ENCODE measurements around the gene SRD5A1.

Gene SRD5A1

DNA sequence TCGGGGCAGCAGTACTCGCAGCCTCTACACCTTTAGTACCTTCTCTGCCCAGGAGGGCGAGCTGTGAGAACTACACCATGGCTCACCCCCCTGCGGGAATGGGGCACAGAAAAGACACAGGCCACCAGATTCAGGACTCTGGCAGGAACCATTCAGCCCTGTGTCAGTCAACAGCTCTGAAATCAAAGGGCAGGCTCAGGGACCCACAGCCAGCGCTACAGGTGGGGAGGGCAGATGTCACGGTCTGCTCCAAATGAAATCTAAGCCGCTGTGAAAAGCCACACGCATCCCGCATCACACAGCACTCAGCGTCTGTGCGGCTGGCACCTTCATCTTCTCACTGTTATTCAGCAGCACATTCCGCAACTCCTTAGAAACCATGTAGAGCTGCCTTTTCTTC is 28.3 kb upstream of the SRD5A1 start:
- no peak for DNase-seq

DNA sequence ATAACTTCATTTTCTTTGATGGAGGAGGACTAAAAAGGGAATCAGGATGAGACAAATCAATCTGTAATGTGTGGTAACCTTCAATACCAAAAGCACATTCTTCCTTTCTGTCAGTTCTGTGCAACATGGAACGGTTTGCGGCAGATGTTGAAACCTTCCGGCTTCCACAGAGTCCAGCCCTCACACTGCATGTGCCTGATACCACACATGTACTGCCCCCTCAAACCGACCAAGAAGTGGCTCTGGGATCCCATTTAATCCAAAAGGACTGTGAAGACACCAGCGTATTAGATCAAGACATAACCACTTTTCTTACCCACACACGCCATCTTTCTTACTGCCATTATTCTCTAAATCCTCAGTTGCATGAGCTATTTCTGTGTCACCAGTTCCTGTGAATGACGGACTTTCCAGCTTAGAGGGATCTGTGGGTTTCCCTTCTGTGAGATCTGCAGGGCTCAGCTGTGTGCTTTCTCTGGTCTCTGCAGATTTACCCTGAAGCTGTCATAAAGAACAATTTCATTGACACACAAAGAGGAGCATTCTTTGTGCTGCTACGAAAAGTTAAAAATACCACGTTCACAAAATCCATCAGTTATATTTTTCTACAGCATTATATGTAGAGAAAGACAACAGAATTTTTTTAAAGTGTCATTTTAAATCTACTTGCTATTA is 26.2 kb upstream of the SRD5A1 start:
- no peak for DNase-seq

DNA sequence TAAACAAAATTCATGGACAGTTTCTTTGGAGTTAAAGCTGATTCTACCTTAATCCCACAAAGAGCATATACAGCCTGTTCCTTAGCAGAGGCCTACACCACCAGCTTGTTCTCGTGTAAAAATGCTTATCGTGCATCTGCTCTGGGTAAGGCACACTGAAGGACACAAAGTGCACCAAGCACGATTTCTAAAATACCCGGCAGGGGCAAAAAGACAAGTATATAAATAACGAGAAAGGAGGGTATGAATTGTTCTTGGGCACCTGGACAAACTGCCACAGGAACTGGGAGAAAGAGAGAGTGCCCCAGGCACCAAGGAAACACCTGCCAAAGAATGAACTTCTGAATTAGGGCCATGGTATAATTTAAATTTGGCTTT is 25.7 kb upstream of the SRD5A1 start:
- DNase-seq: no peak

DNA sequence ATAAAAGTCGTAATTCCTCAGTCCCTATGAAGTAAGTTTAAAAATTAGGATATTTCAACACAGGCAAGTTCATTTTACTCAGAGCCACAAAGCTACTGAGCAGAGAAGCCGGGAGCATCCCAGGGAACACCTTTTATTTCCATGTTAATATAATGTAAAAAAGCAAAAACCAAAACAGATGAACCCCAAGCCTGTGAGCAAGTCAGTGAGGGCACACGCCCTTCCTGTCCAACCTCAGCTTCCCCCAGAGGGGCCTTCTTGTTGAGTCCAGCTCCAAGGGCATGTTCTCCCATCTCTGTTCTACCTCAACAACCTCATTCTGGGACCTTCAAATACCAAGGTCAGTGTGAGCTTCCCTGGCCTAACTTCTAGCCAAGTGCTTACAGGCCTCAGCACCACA is 25.2 kb upstream of the SRD5A1 start:
- DNase-seq: no peak

DNA sequence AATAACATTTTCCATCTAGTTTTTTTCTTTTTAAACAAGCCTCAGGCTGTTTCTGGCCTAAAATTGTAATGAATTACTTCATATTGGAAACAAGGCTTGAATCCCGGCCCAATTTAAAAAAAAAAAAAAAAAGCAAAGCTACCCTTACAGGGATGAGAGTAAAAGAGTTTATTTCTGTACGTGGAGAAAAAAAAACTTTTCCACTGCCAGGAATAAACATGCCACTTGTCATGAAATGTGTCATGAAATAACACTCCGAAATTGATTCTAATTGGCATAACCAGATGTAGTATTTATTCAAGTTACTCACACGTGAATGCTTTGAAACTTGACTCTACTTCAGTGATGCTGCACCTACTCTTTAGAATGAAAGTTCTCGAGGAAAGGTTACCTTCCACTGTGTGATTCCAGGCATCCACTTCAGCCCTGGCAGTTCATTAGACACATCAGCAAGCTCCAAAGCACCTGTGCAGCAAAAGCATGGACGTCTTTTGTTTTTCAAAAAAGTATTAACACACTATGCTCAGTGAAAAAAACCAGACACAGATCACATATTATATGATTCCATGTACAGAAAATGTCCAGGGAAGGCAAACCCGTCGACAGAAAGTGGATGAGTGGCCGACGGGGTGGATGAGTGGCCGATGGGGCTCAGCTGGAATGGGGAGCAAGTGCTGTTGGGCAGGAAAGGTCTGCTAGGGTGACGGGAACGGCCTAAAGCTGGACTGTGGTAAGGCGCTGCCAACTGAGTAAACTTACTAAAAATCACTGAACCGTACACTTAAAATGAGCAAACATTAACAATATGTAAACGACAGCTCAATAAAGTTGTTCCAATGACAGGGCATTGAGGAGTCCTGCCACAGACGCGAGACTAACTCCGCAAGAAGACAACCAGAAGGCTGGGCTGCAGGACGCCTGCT is 21.6 kb upstream of the SRD5A1 start:
- no peak for DNase-seq

DNA sequence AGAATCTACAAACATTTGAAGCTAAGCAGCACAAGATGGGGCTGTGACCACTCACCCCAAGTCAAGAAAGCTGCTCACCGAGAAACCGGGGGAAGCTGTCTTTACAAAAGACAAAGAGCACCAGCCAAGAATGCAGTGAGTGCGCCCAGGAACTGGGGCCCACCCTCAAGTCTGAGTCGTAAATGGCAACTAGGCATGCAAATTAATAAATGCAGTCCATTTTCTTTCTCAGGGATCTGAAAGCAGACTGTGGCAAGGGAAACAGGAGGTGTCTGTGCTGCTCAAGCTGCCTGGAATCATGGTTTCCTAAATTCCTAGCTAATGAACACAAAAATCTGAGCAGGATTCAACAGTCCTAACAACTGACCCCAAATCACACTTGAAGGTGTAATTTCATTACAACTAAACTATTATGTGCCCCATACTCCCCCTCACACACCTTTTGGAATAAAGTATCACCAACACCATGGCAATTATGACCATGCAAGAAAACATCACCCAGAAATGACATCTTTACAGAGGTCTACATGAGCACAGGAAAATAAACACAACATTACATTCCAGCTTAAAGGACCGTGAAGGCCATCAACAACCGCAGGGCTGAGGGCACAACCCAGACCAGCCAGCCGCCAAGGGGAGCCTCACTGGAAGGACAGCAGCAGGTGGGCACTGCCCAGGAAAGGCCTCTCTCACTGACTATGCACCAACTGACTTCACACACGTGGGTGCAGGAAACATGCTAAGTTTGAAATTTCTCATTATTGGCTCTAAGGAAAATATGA is 18.0 kb upstream of the SRD5A1 start:
- no peak for DNase-seq

DNA sequence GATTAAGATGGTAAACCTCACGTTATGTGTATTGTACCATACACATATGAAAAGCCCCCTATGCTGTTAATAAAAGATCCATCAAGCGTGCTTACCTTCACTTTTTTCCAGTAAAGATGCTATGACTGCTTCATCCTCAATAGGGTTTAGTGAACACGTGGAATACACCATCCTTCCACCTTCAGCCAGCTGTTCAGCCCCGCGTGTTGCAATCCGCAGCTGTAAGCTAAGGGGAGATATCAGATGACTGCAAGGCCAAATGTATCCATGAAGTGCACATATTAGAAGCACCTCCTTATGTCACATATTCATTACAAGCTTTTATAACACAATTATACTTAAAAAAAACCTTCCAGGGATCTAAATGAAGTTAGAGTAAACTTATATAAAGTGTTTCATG is 16.6 kb upstream of the SRD5A1 start:
- DNase-seq: no peak

DNA sequence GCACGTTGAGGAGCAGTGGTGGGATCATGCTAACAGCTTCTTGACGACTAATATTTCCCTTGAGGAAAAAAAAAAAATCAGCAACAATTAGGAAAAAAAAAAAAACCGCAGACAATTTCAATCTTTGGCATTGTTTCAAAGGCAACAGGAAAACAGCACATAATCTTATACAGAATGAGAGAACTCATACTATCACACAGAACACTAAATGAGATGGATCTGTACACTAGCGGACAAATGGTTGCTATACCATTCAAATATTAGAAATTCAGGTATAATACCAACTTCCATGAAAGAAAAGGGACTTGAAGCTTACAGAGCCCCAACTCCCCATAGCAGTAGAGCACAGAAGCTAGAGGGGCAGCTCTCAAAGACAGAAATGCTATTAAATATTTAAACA is 10.0 kb upstream of the SRD5A1 start:
- DNase-seq: no peak

DNA sequence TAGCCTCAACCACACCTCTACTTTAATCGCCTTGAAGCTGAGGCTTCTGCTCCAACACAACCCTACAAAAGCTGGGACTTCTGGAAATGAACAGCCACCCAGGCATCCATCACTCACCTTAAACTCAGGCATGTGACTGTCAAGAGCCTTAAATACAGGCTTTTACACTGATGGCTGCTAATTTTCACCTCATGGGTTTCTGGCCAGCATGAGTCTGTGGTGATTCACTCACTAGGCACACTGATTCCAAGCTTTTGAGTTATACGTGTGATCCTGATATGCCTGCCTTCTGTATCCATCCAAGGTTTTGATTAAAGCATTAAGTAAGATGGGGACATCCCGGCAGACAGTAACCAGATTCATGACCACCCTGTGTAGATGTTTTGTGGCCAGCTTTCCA is 9.3 kb upstream of the SRD5A1 start:
- no peak for DNase-seq

DNA sequence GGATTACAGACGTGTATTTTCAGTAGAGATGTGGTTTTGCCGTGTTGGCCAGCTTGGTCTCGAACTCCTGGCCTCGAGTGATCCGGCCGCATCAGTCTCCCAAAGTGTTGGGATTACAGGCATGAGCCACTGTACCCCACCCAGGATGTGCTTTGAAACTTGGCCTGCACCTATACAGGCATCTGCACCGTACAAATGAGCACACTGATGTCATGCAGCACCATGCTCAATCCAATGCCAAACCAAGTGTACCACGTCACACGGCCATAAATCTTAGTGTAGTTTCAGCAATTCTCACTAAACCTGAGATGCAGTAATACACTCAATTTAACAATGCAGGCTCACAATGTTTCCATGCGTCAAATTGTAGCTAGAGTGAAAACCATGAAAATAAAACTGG is 6.7 kb upstream of the SRD5A1 start:
- DNase-seq: no peak

DNA sequence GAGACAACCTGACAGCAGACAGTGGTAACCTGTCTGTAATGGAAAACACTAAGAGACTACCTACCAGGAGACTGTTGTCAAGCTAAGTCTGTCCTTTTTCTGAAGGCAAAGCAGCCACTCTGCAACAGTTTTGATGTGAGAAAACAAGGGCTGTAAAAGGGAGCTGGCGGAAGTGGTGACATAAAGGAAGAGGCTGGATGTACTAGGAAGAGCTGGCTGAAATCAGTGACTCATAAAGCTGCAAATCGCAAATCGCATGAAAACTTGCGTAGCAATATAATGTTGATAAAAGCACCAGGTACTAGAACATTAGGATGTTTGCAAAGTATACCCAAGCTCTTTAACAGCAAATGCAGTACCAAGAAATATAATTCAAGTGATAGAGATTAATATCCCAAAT is 1.8 kb upstream of the SRD5A1 start:
- no peak for DNase-seq

DNA sequence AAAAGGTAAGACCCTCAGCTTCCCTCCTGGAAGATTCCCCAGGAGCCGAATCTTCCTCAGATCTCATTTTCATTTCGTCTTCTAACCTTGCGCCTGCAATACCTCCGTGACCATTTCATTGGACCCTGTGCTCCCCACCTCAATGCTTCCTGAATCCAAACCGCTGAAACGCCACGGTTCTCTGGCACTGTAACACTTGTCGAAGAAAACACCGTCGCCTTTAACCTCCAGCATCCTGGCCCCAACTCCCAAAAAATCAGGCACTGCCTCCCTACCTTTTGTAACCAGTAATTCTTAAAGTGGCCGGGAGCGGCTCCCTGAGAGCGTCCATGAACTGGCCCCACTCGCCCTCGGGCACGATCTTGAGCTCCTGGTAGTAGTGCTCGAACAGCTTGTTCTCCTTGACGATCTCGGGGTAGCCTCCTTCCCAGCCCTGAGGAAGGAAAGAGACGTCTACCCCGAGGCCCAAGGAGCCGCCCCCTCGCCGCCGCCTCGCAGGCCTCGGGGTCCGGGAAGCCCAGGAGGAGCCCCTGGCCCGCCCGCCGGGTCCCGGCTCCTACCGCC is 834 bp upstream of the SRD5A1 start:
- no peak for DNase-seq

DNA sequence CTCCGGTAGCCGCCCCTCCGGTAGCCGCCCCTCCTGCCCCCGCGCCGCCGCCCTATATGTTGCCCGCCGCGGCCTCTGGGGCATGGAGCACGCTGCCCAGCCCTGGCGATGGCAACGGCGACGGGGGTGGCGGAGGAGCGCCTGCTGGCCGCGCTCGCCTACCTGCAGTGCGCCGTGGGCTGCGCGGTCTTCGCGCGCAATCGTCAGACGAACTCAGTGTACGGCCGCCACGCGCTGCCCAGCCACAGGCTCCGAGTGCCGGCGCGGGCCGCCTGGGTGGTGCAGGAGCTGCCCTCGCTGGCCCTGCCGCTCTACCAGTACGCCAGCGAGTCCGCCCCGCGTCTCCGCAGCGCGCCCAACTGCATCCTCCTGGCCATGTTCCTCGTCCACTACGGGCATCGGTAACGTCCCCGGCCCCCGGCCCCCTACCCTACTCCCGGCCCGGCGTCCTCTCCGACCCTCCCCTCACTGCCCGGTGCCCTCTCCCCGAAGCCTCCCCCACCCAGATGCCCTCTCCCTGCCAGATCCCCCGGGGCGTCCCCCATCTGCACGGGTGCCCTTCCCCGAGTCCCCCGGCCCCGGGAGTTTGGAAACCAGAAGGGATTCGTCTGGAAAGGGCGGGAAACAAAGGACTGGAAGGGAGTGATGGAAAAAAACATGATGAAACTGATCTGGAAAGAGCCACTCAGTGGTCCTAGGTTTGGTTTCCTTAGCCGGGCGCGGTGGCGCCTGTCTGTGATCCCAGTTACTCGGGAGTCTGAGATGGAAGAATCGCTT is 417 bp downstream of the SRD5A1 start:
- no peak for DNase-seq

DNA sequence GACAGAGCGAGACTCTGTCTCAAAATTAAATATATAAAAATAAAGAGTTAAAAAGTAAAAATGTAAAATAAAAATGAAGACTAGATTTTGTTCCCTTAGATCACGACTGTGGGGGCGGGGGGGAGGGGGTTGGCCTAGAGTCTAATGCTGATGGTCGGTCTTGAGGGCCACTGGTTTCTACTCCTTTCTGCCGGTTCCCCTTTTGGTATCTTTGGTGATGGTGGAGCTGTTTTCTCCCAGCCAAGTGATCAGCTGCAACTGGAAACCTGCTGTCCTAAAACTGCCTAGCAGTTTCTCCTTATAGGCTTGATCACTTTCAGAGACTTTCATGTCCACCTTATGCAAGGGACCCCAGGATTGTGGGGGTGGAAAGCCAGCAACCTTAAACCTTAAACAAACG is 1.1 kb downstream of the SRD5A1 start:
- no peak for DNase-seq

DNA sequence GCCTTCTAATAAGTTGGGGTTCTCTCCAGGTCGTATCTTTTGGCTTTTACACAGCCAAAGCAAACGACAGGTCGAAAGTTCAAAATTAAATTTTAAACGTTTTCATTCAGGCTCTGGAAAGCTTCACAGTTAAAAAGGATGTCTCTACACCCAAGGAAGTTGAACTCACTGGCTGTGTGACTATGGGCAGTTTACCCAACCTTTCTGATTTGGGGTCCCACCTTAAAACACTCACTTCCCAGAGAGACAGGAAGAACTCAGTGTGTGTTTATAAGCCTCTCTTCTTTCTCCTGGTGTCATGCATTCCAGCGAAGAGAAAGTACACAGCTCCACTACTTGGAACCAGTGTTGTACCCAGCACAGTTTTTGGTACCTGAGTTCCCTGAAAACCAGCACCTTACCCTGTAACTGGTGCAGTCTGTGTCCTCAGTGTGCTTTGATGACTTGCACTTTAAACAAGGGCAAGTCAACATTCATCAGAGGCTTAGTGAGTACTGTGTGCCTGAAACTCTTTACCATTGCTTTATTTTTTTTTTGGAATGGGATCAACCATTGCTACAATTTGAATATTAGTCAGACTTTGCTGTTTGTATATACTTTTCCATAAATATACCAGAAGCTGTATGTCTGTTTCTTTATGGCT is 1.7 kb downstream of the SRD5A1 start:
- no peak for DNase-seq

DNA sequence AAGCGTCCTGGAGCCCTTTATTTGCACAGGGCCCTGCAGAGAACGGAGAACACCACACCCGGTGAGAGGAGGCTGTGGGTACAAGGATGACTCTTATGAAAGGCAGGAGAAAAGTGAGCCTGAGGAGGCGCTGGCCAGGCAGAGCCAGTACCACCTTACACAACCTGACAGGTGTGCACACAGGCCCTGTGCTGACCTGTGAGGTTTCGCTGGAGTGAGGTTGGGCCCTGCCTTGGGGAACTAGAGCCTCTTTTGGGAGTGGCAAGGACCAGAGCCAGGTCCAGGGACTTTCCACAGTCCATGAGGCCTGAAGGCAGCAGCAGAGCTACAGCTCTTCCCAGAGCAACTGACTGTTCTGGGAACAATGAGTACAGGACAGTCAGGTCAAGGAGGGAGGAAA is 3.1 kb downstream of the SRD5A1 start:
- no peak for DNase-seq

DNA sequence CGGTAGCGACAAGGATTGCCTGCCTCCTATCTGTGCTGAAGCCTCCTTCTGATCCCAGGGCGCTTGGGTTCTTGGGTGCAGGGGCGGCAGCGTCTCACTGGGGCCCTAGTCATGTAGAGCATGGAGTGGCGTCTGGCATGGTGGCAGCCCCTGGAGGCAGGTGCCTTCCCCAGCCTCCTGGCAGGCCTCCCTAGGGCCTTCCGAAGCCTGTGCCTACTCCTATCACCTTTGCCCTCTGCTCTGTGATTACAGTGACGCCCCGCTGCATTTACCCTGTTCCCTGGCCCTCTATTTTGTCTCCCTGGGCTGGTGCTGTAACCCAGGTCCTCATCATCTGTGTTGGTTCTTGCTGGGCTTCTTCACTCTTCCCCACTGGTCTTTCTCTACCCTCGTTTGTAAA is 3.8 kb downstream of the SRD5A1 start:
- DNase-seq: no peak

DNA sequence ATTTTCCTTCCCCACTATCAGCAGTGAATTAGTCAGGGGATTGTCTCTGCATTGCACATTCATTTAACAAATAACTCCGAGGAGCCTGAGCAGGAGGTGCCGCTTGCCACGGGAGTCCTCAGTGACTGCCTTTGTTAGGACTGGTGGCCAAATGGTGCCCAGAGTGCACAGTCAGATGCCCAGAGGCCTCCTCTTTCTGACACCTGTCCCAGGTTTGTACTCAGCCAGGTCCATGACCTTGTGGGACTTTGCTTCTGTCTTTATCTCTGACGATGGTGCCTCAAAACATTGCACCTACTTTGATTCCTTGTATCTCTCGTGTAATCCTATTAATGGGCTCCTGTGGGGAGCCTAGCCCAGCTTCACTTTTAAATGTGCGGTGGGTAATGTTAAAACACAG is 4.3 kb downstream of the SRD5A1 start:
- no peak for DNase-seq

DNA sequence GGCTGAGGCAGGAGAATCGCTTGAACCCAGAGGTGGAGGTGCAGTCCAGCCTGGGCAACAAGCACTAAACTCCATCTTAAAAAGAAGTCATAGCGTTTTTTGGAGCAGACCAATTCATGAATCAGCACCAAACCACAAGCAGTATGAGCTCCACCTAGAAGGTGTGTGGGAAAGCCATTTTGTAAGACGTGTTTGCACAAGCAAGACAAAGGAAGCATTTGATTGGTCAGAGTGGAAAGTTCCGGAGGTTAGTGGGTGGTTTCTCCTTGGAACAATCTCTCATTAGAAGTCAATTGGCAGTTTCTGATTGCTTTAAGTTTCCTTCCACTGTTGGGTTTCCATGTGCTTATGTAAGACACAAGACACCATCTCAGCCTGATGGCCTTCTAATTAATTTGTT is 5.0 kb downstream of the SRD5A1 start:
- no peak for DNase-seq

DNA sequence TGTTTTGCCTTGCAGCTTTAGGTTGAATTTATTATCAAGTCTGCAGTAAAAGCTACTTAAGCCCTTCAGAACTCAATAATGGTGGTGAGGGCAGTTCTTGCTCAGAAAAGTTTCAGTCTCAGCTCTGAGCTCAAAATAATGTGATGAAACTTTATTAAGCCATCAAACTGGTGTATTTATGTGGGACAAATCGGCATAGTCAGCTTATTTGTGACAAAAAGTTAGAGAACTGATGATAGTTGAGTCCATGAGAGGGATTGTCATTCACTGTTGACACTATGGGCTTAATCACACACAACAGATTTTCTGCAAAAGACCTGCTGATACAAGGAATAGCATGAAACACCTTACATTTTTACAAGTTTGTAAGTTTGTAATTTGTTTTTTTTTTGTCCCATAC is 9.4 kb downstream of the SRD5A1 start:
- DNase-seq: no peak

DNA sequence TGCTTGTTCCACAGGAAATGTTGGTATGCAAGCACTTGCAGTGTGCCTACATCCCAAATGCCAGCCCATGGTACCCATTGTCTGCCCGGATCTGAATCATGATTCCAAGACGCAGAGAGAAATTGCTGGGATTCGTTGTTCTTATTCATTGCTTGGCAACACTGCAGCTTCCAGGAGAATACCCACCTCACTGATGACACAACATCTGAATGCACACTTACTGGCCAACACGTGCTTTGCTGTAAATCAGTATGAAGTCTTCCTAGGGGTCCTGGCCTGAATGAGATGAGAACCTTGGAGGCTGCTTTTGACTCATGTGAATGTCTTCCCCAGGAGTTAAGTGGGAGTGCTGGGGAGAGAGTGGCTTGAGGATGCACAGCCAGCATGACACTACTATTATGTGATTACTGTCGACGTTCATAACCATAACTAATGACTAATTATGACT is 11.6 kb downstream of the SRD5A1 start:
- no peak for DNase-seq

Measured in CD4-positive, alpha-beta T cell treated with Interferon gamma for 1 hour (primary cell).